Skeletal muscle satellite cell (primary cell): ENCODE data around the gene RYR3.

Source experiments
- H3K27me3 ChIP-seq: 2 replicates; pipeline ENCODE4 v1.7.0; 2013; ENCODE audit warnings: low read length; ENCODE audit not compliant: control insufficient read depth, insufficient read depth
- H3K36me3 ChIP-seq: 2 replicates; pipeline ENCODE4 v1.7.0; 2013; ENCODE audit warnings: mild to moderate bottlenecking, control low read depth, low read length; ENCODE audit not compliant: insufficient read depth
- H3K4me1 ChIP-seq: 2 replicates; pipeline ENCODE4 v1.7.0; 2013; ENCODE audit warnings: low read length; ENCODE audit not compliant: control insufficient read depth, insufficient read depth
- H3K4me2 ChIP-seq: 2 replicates; pipeline ENCODE4 v1.7.0; 2013; ENCODE audit warnings: mild to moderate bottlenecking, low read length
- H3K4me3 ChIP-seq: 2 replicates; pipeline ENCODE4 v1.7.0; 2013; ENCODE audit warnings: low read length
- H3K9ac ChIP-seq: 2 replicates; pipeline ENCODE4 v1.7.0; 2013; ENCODE audit warnings: mild to moderate bottlenecking, low read depth, low read length, moderate library complexity
- H3K9me3 ChIP-seq: replicated peaks from 2 replicates; pipeline ENCODE4 v1.7.0; 2013; ENCODE audit warnings: mild to moderate bottlenecking, control low read depth, low read length

RYR3 gene

GRCh38 chr15:33453761-33454160 is 143.0 kb downstream of the RYR3 start:
- Histone ChIP-seq H3K36me3 (no peaks in the 10 kb centered on the region), H3K4me3 (no peak overlapping the region), H3K9ac (no peak overlapping the region), H3K4me2 (no peak overlapping the region), H3K4me1 (no peaks in the 10 kb centered on the region), H3K27me3 (peaks cover 22% of the 10 kb centered on the region), H3K9me3 (no peaks in the 10 kb centered on the region)

DNA sequence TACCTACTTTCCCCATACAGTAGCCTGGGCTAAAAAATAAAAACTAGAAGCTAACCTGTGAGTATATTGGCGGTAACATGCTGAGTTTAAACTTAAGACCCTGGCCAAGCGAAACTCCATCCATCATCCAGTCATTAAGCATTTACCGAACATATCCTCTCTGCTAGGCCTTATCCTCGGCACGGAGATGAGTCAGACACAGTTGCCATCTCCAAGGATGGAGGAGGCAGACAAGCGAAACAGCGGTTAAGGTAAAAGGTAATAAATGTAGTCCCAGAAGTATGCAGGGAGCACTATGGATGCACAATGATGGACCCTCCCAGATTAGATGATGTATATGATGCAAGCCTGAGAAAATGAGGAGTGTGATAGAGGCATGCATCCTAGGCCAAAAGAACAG is 143.6 kb downstream of the RYR3 start:
- Histone ChIP-seq H3K36me3 (no peaks in the 10 kb centered on the region), H3K4me2 (no peak overlapping the region), H3K4me1 (no peaks in the 10 kb centered on the region), H3K27me3 (peaks cover 18% of the 10 kb centered on the region), H3K9me3 (no peaks in the 10 kb centered on the region), H3K9ac (no peak overlapping the region), H3K4me3 (no peak overlapping the region)

DNA sequence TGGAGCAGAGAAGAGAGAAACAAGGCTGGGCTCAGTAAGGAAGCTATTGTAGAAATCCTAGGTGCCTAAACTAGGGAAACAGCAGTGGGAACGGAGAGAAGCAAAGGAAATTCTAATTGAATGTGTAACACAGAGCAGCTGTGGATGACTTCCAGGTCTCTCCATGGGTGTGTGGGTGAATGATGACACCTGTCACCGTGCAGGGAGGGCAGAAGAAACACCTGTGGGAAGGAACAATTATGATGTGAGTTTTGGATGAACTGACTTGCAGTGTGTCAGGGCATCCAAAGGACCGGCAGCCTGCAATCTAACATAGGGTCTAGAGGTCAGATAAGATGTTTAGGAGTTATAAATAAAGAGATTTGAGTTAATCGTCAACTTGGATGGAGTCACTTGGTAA is 144.2 kb downstream of the RYR3 start:
- no peaks in the 10 kb centered on the region for H3K36me3 ChIP-seq
- peaks cover 14% of the 10 kb centered on the region for H3K27me3 ChIP-seq
- H3K4me2 ChIP-seq: no peak overlapping the region
- no peak overlapping the region for H3K4me3 ChIP-seq
- no peaks in the 10 kb centered on the region for H3K9me3 ChIP-seq
- no peaks in the 10 kb centered on the region for H3K4me1 ChIP-seq
- H3K9ac ChIP-seq: no peak overlapping the region

GRCh38 chr15:33458421-33458820 is 147.7 kb downstream of the RYR3 start:
- Histone ChIP-seq H3K4me1 (no peaks in the 10 kb centered on the region), H3K4me3 (no peak overlapping the region), H3K4me2 (no peak overlapping the region), H3K9ac (no peak overlapping the region), H3K27me3 (peaks cover 9% of the 10 kb centered on the region), H3K36me3 (no peaks in the 10 kb centered on the region), H3K9me3 (no peaks in the 10 kb centered on the region)

DNA sequence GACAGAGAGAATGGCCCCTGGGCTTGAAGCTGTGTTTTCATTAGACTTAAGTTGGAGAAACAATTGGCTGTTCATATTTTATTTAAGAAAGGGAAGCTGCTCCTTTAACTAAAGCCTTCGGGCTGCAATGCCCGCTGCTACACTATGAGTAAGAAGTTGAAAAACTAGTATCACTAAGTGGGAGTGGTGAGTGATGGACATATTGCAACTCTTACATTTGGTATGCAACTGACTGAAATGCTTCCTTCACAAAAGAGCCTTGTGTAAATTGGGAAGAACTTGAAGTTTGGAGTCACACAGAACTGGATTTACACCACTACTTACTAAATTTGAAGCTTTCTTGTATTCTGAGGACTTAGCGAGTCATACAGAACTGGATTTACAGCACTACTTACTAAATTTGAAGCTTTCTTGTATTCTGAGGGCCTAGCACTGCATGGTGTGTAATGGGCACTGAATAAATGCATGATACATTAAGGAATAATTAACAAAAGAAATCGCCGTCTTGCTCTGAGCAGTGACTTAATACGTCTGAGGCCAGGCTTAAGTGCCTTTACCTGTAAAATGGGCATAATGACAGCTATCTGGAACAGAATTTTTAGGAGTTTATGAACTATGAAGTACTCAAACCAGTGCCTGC is 149.5 kb downstream of the RYR3 start:
- no peaks in the 10 kb centered on the region for H3K36me3 ChIP-seq
- no peaks in the 10 kb centered on the region for H3K4me1 ChIP-seq
- no peak overlapping the region for H3K4me3 ChIP-seq
- no peak overlapping the region for H3K9ac ChIP-seq
- no peaks in the 10 kb centered on the region for H3K9me3 ChIP-seq
- peaks cover 8% of the 10 kb centered on the region for H3K27me3 ChIP-seq
- H3K4me2 ChIP-seq: no peak overlapping the region

GRCh38 chr15:33461671-33462070 is 150.9 kb downstream of the RYR3 start:
- H3K9ac ChIP-seq: no peak overlapping the region
- no peaks in the 10 kb centered on the region for H3K4me1 ChIP-seq
- no peak overlapping the region for H3K4me2 ChIP-seq
- no peaks in the 10 kb centered on the region for H3K9me3 ChIP-seq
- H3K4me3 ChIP-seq: no peak overlapping the region
- no peaks in the 10 kb centered on the region for H3K36me3 ChIP-seq
- H3K27me3 ChIP-seq: peaks cover 5% of the 10 kb centered on the region

DNA sequence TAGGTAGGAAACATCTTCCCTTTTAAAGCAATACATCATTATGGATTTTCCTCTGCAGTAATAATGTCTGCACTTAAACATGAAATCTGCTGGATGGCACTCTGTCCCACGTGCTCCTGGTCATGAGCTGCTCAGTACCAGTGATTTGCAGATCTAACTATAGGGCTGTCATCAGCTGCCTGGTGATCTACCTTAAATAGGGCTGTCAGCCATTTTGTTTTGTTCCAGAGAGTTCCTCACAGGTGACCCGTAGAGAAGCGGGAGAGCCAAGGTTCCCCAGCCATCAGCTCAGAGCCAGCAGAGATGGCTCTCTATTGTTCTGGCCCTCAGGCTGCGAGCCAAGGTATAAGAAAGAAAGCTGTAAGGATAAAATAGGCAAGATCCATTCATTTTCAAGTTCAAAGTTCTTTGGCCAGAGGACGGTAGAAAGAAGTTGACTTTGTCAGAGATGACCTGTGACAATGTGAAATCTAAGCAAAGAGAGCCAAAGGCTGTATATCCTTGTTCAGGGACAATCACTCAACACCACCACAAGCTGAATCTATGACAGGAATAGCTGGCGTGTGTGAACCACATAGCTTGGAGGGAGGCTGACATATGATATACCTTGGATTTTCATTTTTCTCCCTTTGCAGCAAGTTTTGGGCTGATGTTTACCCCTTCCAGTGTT is 156.5 kb downstream of the RYR3 start:
- H3K4me3 ChIP-seq: no peak overlapping the region
- H3K4me2 ChIP-seq: no peak overlapping the region
- H3K27me3 ChIP-seq: peaks cover 8% of the 10 kb centered on the region
- no peak overlapping the region for H3K9ac ChIP-seq
- H3K4me1 ChIP-seq: no peaks in the 10 kb centered on the region
- H3K36me3 ChIP-seq: no peaks in the 10 kb centered on the region
- H3K9me3 ChIP-seq: no peaks in the 10 kb centered on the region

GRCh38 chr15:33467816-33468163 is 157.0 kb downstream of the RYR3 start:
- no peaks in the 10 kb centered on the region for H3K36me3 ChIP-seq
- no peak overlapping the region for H3K9ac ChIP-seq
- H3K27me3 ChIP-seq: peaks cover 10% of the 10 kb centered on the region

GRCh38 chr15:33468740-33469139 is 158.0 kb downstream of the RYR3 start:
- Histone ChIP-seq H3K4me2 (no peak overlapping the region), H3K9ac (no peak overlapping the region), H3K27me3 (peaks cover 10% of the 10 kb centered on the region), H3K4me1 (no peaks in the 10 kb centered on the region), H3K9me3 (no peaks in the 10 kb centered on the region), H3K4me3 (no peak overlapping the region), H3K36me3 (no peaks in the 10 kb centered on the region)

More at GRCh38 chr15:33467816-33468163, 157.0 kb downstream of the RYR3 start:
- Histone ChIP-seq H3K4me3 (no peak overlapping the region), H3K4me1 (no peaks in the 10 kb centered on the region), H3K4me2 (no peak overlapping the region), H3K9me3 (no peaks in the 10 kb centered on the region)

DNA sequence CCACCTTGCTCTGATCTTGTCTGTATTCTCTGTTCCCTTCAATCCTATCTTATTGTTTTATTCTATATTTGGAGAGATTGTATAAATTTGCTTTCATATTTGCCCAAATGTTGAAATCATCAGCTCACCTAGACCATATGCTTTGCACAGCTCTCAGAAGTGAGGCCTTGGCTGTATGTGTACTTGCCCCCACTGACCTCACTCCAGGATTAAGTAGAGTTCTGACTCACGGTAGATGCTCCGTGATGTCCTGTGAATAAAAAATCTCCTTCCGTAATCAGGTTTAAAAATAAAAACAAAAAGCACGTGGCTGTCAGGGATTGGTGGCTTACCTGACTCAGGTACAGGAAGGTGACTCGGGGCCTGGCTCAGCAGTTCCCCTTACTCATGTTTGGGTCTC is 162.2 kb downstream of the RYR3 start:
- Histone ChIP-seq H3K9me3 (no peaks in the 10 kb centered on the region), H3K36me3 (no peaks in the 10 kb centered on the region), H3K9ac (no peak overlapping the region), H3K4me2 (no peak overlapping the region), H3K4me1 (no peaks in the 10 kb centered on the region), H3K4me3 (no peak overlapping the region), H3K27me3 (peaks cover 2% of the 10 kb centered on the region)

GRCh38 chr15:33473714-33474113 is 162.9 kb downstream of the RYR3 start:
- H3K9ac ChIP-seq: no peak overlapping the region
- H3K36me3 ChIP-seq: no peaks in the 10 kb centered on the region
- H3K27me3 ChIP-seq: peaks cover 2% of the 10 kb centered on the region
- H3K9me3 ChIP-seq: no peaks in the 10 kb centered on the region
- H3K4me2 ChIP-seq: no peak overlapping the region
- H3K4me3 ChIP-seq: no peak overlapping the region
- no peaks in the 10 kb centered on the region for H3K4me1 ChIP-seq

DNA sequence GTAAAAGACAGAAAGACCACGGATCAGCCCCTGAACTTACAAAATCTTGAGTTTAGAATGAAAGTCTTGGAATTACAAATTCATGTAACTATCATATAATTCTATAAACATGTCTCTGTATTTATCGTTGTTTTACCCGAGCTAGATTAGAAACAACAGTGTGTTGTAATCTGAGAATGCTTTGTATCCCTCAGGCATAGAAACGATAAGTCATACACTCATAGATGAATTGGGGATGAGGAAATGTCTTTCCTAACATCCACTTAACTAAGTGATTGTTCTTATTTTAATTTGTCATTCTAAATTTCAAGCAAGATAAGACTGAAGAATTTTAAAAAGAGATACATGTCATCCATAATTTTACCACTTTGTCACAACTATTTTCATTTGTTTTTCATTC is 165.3 kb downstream of the RYR3 start:
- Histone ChIP-seq H3K4me2 (no peak overlapping the region), H3K4me3 (no peak overlapping the region), H3K9ac (no peak overlapping the region), H3K9me3 (no peaks in the 10 kb centered on the region), H3K36me3 (no peaks in the 10 kb centered on the region), H3K4me1 (no peaks in the 10 kb centered on the region), H3K27me3 (peaks cover 2% of the 10 kb centered on the region)
